Left forelimb (tissue), 1 donor: ENCODE data around the gene FANK1.
"Not testable (repeated sequence)": the region's sequence is repeated elsewhere in the genome, so short reads cannot be mapped to it uniquely, and the experiment has no call there.

Experiments
- DNase-seq: peaks from one replicate; pipeline ENCODE4 v3.0.0-alpha.2; 2018; ENCODE audit warnings: low spot score

FANK1 gene

DNA sequence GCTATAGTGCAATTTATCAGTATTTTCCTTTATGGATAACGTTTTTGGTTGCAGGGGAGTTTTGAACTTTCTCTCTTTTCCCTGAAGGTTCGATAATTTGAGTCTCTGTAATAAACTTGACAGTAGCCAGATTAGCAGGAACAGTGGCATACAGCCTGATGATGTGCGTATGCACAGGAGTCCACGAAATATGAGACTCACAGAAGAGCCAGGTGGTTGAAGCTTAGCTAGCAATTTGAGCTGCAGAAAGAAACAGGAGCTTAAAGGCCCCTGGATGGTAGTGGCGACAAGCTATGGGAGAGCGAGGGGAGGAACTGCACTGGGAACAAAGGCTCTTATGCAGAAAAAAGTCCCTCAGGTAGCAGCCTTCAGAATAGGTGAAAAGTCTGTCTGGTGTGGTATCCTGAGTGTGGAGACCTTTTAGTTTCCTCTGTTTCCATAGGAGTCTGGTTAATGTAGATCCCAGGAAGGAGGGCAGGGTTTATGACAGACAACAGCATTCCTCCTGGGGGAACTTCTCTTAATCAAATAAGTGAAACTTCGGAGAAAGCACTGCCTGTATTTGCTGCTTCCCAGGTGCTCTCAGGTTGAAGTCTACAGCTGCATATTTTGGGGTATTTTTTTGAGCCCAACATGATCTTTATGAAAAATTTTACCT lies 32.7 kb downstream of the FANK1 start:
- DNase-seq: no peak

DNA sequence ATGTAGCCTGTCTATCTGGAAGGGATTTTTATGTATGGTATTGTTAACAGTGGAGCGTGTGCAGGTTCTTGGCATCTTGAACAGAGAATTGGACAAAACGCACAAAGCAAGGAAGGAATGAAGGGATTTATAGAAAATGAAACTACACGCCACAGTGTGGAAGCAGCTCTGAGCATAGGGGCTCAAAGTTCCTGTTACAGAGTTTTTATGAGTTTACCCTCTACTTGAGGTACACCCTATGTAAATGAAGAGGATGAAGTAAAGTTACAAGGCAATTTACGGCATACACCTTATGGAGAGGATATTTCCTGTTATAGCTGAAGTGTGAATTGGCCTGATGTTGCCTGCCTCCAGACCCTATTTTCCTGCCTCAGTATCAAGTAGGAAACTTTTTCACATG lies 33.3 kb downstream of the FANK1 start:
- DNase-seq: no peak

- no peak for DNase-seq
These were observed 37.3 kb downstream of the FANK1 start for GRCh38 chr10:125933693-125934092.

GRCh38 chr10:125936331-125936730 lies 40.0 kb downstream of the FANK1 start:
- DNase-seq: no peak

DNA sequence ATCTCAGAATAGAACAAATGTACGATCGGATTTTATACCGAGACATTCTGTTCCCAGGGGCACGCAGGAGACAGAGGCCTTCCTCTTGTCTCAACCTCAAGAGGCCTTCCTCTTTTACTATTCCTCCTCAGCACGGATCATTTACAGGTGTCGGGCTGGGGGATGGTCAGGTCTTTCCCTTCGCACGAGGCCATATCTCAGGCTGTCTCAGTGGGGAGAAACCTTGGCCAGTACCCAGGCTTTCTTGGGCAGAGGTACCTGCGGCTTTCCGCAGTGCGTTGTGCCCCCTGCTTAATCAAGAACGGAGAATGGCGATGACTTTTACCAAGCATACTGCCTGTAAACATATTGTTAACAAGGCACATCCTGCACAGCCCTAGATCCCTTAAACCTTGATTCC lies 44.2 kb downstream of the FANK1 start:
- DNase-seq: no peak

DNA sequence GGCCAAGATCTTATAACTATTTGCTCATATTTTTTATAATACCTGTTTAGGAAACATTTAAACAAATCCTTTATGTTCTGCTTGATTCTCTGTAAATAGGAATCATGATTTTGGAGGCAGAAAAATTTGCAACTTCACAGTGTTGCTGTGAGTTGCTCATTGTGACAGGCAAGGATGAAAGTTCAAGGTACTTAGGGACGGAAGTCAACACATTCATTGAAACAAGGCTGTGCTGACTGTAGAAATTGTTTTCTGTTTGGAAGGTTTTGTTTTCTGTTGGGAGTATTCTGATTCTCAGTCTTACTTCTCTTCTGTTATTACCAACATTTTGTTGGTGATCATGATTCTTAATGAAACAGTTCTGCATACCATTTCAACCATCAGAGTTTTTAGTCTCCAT lies 54.9 kb downstream of the FANK1 start:
- DNase-seq: no peak

GRCh38 chr10:125953778-125954385 lies 57.5 kb downstream of the FANK1 start:
- DNase-seq: no peak

GRCh38 chr10:125955766-125956165 lies 59.4 kb downstream of the FANK1 start:
- DNase-seq: no peak

DNA sequence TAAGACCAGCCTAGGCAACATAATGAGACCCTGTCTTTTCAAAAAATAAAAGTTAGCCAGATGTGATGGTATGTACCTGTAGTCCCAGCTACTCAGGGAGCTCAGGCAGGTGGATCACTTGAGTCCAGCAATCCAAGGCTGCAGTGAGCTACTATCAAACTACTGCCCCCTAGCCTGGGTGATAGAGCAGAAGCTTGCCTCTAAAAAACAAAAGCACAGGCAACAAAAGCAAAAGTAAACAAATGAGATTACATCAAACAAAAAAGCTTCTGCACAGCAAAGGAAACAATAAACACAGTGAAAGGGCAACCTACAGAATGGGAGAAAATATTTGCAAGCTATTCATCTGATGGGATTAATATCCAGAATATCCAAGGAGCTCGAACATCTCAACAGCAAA lies 65.4 kb downstream of the FANK1 start:
- no peak for DNase-seq

DNA sequence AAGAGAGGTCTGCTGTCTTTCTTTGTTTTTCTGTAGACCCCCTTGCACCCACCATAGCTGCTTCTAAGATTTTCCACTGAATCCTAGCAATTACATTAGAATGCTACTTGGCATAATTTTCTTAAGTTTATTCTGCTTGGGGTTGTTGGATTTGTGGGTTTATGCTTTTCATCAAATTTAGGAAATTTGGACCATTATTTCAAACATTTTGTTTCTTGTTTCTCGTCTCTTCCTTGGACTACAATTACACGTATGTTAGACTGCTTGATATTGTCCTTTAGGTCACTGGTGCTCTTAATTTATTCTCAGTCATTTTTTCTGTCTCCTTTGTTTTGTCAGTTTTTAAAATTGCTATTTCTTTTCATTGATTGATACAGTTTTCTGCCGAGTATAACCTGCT lies 65.8 kb downstream of the FANK1 start:
- no peak for DNase-seq

DNA sequence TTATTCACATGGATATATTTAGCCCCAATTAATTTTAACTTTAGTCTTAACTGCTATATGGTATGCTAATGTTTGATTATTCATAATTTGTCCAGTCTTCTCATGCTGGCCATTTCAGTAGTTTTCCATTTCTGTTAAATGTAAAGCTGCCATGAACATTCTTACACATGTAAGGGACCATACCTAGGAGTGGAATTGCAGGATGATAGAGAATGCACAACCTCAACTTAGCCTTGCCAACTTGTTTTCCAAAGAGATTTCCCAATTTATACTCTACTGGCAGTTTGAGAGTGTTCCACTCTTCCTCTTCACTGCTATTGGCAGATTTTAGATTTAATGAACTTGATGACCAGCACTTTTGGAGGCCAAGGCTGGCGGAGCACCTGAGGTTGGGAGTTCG lies 68.2 kb downstream of the FANK1 start:
- no peak for DNase-seq

DNA sequence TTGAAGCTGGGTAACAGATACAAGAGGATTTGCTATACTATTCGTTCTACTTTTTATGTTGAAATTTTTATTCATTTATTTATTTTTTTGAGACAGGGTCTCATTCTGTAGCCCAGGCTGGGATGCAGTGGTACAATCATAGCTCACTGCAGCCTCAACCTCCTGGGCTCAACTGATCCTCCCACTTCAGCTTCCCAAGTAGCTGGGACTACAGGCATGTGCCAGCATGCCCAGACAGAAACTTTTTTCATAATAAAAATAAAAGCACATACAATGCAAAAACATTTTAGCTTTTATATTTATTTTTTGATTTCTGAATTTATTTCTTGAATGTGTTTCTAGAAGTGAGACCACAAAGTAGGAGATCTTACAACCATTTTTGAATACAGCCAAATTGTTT lies 71.2 kb downstream of the FANK1 start:
- DNase-seq: no peak

- not testable (repeated sequence) for DNase-seq
These were observed 73.8 kb downstream of the FANK1 start for GRCh38 chr10:125970077-125970630.

DNA sequence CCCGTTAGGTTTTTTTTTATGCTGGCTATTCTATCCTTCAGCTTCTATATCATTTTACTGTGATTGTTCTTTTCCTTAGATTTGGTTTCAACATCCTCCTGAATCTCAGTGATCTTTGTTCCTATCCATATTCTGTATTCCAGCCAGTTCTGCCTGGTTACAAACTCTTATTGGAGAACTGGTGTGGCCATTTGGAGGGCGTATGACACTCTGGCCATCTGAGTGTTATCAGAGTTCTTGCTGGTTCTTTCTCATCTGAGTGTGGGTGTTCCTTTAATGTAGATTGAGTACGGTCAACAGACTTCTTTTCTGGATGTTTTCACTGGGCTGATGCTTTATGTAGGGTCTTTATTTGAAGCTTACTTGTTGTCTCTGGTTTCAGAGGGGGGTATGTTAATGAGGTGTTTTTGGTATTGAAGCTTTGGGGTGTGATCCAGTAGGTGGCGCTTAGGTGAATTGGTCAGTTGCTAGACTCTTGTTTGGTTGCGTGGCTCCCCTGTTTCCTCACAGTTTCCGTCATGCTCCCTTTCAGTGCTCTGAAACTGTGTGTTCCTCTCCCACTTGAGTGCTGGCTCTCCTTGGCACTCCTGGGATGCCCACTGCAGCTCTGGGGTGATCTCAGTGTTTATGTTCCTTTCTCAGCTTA lies 80.7 kb downstream of the FANK1 start:
- no peak for DNase-seq

DNA sequence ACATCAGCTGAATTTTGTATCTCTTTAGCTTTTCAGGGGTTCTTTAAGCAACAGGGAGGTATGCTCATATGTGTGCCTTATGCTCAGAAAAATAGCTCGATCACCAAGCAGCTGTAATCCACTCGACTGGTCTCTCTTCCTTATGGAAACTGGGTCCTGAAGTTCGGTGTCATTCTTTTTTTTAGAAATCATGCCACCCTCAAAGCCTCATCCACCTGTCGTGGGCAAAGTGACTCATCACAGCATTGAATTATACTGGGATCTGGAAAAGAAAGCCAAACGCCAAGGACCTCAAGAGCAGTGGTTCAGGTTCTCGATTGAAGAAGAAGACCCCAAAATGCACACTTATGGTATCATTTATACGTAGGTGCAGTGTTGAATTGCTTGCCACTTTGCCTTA lies 83.6 kb downstream of the FANK1 start:
- DNase-seq: no peak

GRCh38 chr10:125980521-125981035 lies 84.2 kb downstream of the FANK1 start:
- no peak for DNase-seq

DNA sequence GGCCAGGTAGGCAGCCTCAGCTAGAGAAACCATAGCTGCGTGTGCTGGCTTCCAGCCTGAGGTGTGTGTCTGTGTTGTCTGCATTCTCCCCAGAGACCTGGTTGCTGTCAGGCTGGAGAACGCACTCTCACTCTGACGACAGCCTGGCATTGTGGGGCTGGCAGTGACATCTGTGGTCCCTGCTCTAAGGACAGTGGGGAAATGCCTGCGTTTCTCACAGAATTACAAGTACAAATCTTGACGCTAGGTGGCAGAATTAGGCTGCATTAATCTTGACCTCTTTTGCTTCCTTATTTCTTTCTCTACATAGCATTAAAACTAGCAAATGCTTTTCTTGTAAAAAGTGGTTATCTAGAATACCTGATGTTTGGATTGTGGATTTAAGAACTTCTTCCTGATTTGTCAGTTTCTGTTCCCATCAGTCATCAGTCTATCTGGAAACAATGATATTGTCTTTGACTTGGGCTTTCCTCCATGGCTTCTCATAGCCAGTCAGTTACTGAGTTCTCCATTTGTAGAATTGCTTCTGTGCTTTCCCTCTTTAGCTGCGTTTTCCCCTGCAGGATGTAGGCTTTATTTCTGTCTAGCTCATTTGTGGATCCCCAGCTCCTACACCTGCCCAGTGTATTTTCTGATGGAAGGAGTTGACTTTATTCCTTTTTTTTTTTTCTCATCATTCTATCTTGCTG lies 86.0 kb downstream of the FANK1 start:
- no peak for DNase-seq

DNA sequence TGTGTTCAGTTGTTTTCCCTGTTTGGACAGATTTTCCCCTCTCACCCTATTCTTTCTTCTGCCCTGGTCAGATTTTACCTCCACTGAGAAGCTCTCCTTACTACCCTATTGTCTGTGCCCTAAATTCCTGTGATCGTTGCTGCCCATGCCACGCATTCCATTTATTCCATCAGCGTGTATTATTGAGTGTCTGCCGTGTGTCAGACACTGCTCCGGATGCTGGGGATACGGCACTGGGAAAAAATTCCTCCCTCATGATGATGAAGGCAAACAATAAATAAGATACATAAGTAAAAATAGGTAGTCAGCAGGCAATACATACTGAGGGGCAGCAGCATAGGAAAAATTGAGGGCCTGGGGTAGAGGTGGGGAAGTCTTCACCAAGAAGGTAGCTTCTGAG lies 86.8 kb downstream of the FANK1 start:
- DNase-seq: no peak

DNA sequence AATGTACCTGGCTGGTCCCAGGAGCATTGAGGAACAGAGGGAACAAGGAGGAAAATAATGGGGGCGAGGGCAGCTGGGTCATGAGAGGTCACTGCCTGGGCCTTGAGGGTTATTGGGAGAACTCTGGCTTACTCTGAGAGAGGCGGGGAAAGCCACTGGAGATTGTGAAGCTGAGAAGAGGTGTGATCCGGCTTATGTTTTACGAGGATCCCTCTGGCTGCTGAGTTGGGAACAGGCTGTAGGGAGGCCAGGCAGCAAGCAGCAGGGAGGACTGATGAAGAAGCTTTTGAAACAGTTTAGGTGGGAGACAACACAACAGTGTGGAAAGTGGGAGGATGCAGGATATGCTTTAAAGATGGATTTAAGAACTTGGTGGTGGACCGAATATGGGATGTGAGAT lies 87.3 kb downstream of the FANK1 start:
- no peak for DNase-seq

DNA sequence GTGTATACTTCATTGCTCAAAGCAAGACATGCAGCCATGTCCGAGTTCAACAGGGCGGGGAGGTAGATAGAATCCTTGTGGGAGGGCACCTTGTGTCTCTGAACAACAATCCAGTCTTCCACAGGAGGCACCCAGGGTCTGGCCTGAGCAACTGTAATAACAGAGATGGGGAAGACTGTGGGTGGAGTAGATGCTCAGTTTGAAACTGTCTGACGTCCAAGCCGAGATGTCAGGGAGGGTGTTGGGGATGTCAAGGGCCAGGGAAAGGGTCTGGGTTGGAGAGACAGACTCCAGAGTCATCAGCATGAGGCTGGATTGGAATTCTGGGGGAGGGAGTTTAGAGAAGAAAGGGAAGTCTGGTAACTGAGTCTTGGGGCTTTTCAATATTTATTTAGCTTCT lies 88.0 kb downstream of the FANK1 start:
- DNase-seq: no peak

DNA sequence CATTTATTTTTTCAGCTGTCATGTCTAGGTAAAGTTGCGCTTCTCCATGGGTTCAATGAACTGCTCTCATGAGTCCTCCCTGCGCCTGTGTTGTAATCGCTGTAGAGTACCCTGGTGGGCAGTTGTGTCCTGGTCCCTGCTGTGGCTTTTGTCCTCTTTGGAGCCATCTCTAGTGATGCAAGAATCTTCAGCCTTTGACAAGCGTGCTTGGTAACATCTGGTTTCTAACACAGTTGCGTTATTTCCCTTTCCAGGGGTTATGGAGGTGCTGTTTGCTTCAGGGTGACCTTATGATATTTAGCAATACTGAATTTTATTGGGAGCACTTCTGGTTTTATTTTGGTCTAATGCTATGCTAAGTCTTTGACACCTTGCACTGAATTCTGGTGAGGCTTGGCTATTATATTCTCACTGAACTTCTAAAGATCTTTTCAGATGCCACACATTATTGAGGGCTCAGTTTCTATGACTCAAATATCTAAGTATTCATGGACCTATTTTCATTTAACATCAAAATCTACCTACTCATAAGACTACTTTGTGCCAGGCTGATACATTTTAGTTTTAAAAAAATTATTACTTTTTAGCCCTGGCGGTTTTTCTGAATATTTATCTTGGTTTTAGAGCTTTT lies 88.6 kb downstream of the FANK1 start:
- DNase-seq: no peak
